Breast epithelium (tissue), 3 donors: ENCODE results near the gene MORF4L1.

Experiments used
- POLR2AphosphoS5 ChIP-seq, 3 donors: sonication (generic); formaldehyde crosslinking; IDR thresholded peaks; one replicate each; pipeline ENCODE4 v1.6.1; 2017; ENCODE audit warnings: antibody characterized with exemption in 3 of 3
- TF ChIP-seq, protein P1 (sequence below), 3 donors: fragments of 450-650 bp; IDR thresholded peaks; one replicate each; pipeline ENCODE4 v1.5.1; 2016 to 2017; ENCODE audit warnings: antibody characterized with exemption in 3 of 3, mild to moderate bottlenecking in 3 of 3, moderate library complexity in 3 of 3

DNA sequence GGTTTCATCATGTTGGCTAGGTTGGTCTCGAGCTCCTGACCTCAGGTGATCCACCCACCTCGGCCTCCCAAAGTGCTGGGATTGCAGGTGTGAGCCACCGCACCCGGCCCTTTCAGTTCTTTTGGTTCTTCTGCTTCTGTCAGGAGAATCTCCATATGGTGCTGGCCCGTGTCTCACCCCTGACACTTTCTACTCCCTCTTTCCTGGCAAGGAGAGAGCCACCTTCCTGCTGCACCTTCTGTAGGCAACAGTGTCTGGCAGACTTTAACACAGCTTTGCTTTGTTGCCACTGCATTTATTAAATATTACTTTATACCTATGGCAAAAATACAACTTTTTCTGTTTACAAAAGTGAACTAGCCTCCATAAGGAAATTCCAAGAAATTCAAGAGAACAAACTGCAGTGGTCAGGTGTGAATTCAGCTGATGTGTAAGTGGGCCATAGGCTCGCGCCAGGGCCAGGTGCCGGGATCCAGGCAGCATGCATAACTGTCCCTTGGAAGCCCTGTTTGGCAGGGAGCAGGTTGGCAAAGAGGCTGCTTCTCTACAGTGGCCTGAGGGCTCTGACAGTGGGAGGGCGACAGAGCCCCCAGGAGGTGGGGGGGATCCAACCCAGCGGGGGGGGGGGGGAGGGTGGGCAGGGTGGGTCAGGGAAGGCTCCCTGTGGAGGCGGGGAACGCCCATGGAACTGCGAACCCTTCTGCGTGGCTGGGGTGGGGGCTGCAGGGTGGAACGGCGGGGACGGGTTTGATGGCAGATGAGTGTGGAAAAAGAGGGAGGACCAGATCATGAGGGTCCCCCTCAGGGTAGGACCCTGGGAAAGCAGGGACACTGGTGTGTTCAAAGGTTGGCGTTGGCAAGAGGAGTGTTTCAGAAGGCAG, 51.0 kb downstream of the MORF4L1 start:
- TF ChIP-seq, protein P1, sequence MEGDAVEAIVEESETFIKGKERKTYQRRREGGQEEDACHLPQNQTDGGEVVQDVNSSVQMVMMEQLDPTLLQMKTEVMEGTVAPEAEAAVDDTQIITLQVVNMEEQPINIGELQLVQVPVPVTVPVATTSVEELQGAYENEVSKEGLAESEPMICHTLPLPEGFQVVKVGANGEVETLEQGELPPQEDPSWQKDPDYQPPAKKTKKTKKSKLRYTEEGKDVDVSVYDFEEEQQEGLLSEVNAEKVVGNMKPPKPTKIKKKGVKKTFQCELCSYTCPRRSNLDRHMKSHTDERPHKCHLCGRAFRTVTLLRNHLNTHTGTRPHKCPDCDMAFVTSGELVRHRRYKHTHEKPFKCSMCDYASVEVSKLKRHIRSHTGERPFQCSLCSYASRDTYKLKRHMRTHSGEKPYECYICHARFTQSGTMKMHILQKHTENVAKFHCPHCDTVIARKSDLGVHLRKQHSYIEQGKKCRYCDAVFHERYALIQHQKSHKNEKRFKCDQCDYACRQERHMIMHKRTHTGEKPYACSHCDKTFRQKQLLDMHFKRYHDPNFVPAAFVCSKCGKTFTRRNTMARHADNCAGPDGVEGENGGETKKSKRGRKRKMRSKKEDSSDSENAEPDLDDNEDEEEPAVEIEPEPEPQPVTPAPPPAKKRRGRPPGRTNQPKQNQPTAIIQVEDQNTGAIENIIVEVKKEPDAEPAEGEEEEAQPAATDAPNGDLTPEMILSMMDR (IDR thresholded peaks at IDR 0.05) = no peak
- no peak for TF ChIP-seq POLR2AphosphoS5 (IDR thresholded peaks at IDR 0.05)
